ENCODE data around the gene SMAP2.

SMAP2 gene

DNA sequence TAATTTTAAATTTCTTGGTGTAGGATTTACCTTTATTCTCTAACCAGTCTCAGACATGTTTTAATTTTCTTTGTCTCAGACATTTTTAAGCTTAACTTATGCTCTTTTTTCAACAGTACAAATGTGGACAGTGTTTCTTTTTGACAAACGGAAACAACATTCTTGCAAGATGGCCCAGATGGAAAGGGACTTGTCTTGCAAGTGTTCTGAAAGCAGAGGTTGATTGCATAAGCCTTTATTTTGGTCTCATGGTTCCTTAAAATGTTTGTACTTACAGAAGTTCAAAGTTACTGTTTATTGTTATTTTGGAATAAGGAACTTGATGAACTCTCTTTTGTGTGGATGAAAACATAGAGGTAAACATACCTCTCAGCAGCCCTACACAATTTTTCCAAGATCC lies 22.9 kb downstream of the SMAP2 start:
- FAIRE-seq (no peak), DNase-seq (ENCODE audit: insufficient read length, low spot score) (no peak)
- TF ChIP-seq, protein P1, sequence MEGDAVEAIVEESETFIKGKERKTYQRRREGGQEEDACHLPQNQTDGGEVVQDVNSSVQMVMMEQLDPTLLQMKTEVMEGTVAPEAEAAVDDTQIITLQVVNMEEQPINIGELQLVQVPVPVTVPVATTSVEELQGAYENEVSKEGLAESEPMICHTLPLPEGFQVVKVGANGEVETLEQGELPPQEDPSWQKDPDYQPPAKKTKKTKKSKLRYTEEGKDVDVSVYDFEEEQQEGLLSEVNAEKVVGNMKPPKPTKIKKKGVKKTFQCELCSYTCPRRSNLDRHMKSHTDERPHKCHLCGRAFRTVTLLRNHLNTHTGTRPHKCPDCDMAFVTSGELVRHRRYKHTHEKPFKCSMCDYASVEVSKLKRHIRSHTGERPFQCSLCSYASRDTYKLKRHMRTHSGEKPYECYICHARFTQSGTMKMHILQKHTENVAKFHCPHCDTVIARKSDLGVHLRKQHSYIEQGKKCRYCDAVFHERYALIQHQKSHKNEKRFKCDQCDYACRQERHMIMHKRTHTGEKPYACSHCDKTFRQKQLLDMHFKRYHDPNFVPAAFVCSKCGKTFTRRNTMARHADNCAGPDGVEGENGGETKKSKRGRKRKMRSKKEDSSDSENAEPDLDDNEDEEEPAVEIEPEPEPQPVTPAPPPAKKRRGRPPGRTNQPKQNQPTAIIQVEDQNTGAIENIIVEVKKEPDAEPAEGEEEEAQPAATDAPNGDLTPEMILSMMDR (IDR thresholded peaks at IDR 0.05; ENCODE audit: insufficient read depth, missing control alignments): no peak

DNA sequence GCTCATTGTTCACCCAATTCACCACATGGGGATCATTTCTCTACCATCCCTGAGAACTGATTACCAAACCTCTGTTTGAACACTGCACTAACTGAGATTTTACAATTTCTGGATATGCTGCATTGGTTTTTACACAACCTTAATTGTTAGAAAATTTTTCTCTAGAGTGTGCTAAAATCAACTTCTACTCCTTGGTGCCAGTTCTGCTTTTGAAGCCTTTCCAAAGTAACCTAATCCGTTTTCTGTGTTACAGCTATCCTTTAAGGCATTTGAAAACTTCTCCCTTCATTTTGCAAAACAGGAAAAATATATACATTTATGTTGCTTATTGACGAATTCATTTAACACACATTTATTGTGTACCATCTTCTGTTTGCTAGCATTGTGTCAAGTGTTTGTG lies 23.7 kb downstream of the SMAP2 start:
- DNase-seq (ENCODE audit: insufficient read length, low spot score) (no peak), FAIRE-seq (no peak)
- TF ChIP-seq, protein P1 (IDR thresholded peaks at IDR 0.05; ENCODE audit: insufficient read depth, missing control alignments): no peak

DNA sequence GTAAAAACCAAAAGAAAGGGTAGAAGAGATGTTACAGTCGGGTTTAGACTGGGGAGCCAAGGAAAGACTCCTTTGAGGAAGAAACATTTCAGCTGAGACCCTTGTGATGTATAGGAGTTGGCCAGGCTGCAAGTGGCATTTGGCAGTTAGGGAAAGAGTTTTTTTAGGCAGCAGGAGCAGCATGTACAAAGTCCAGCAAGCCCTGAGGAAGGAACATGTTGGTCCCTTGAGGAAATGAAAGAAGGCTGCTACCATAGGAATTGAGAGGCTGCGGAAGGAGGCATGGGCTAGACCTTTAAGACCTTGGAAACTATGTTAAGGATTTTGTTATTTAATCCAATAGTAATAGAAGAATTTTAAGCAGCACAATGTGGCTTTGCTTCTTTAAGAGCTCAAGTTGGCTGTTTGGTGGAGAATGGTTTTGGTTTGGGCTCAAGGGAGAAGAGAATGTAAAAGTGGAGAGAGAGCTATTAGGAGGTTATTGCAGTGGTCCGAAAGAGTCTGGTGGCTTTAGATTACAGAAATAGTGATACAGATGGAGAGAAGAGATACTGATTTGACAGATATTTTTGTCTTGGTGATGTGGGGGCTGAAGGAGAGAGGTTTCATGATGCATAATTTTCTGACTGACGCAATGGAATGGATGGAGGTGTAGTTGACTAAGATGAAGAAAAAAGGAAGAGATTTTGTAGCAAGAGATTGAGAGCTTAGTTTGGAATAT lies 26.6 kb downstream of the SMAP2 start:
- TF ChIP-seq, protein P1 (IDR thresholded peaks at IDR 0.05; ENCODE audit: insufficient read depth, missing control alignments): no peak
- FAIRE-seq: no peak

DNA sequence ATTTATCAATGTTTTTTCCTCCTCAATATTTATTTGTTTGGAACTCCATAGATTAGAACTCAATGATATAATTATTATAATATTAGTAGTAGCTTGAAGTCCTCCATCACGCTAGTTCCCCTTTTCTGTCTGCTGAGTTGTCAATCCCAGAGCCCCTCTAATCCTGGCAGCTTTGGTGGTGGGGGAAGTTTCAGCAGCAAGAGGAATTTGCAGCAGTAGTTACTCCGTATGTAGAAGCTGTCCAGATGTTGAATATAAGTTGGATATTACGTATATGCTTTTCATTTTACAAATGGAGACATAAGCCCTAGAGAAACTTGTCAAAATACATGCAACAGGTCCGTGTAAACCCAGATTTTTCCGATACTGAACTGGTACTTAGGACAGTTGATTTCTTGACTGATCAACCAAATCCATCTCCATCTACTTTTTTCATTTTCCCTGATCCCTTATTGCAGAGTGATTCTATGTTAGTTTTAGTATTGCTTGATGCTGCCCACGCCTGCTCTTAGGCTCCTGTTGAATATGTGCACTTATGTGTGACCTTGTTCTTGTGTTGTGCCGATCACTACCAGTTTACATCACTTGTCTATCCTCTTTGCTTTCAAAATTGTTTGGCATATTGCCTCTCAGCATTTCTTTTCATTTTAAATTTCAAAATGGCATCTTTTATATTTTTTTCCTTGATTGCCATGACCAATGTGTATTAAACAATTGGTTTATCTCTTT lies 28.1 kb downstream of the SMAP2 start:
- FAIRE-seq (no peak), DNase-seq (ENCODE audit: insufficient read length, low spot score) (no peak)
- TF ChIP-seq, protein P1 (IDR thresholded peaks at IDR 0.05; ENCODE audit: insufficient read depth, missing control alignments): no peak

More for the DNA sequence above, 26.6 kb downstream of the SMAP2 start:
- no peak for DNase-seq (ENCODE audit: insufficient read length, low spot score)

DNA sequence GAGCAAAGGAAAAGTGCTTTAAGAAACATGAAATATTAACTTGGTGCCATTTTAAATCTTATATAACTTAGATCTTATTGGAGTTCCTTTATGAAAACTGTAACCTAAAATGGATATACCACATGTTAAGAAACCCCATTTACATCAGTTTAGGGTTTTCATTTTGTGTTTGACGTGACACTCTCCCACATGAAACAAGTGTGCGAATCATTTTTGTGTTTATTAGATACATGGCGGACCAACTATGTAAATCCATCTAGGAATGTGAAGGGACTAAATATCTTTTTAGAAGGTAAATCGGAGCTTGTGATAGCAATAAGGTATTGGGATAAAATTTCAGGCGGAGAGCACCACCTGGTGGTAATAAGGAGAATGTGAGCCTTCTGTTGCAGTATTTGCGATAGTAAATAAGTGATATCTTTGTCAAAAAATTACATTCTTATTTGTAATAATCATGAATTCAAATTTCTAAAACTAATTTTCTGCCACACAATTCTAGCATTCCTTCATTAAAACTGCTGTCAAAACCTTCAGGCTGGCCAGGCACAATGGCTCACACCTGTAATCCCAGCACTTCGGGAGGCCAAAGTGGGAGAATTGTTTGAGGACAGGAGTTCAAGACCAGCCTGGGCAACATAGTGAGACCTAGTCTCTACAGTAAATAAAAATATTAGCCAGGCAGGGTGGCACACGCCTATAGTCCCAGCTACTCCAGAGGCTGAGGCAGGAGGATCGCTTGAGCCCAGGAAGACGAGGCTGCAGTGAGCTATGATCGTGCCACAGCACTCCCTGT lies 31.3 kb downstream of the SMAP2 start:
- TF ChIP-seq, protein P1 (IDR thresholded peaks at IDR 0.05; ENCODE audit: insufficient read depth, missing control alignments): peak; percentile 74
- DNase-seq (ENCODE audit: insufficient read length, low spot score) (no peak), FAIRE-seq (no peak)

DNA sequence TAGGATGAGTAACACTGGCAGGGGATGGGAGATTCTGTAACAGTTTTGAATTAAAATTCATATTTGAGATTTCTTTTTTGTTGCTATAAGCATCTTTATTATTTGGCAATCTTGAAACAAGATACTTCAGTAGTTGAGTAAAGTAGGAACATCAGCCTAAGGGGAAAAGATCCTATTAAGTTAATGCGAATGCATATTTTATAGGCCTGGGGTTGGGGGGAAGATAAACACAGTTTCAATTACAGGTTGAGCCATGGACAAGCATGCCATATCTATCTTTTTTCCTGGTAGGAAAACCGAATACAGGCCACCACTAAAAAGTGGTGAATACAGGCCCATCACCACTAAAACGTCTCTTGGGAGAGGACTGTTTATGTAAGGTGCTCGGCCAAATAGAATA lies 32.3 kb downstream of the SMAP2 start:
- TF ChIP-seq, protein P1 (IDR thresholded peaks at IDR 0.05; ENCODE audit: insufficient read depth, missing control alignments): no peak
- FAIRE-seq (no peak), DNase-seq (ENCODE audit: insufficient read length, low spot score) (no peak)
